Right lobe of liver (tissue), 4 donors: Measurements from ENCODE around the gene TOMM20.

Experiments used
- CTCF ChIP-seq, 4 donors: fragments of 200-600 bp in 3 of 4; fragments of 450-650 bp in 1 of 4; IDR thresholded peaks; one replicate each; pipeline versions ENCODE4 v1.5.1 to v1.8.0; 2016 to 2022; ENCODE audit warnings: antibody characterized with exemption in 4 of 4, mild to moderate bottlenecking in 2 of 4
- POLR2A ChIP-seq: fragments of 450-650 bp; IDR thresholded peaks from one replicate; pipeline ENCODE4 v1.6.1; 2017; ENCODE audit warnings: antibody characterized with exemption, mild to moderate bottlenecking
- donor health status: DM: no; HTN: no; CAD: no.
- donor health status: DM: no; HTN: no; CAD: no.
- donor health status: DM: no; HTN: yes; CAD: no.

DNA sequence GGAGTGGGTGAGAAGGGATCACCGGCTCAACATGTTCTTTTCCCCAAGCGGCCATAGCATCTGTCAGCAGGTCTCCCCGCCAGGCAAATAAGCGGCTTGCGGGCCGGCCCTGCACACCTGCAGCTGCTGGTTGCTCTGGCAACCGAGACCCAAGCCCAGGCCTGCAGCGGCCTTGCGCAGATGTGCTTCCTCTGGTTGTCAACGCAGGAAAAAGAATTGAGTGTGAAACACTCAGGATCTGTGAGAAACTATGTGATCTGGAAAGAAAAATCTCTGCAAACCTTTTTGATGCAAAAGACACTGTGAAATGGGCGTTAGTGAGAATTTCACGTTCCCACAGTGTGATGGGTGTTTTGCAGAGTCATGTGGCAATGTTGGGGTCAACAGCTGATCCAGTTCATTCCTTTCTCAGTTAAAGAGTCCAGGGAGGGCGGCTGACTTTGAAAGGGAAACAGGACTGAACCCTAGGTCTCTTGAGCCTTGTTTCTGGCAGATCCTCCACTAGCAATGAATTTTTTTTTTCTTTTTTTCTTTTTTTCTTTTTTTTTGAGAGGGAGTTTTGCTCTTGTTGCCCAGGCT is 28.4 kb downstream of the TOMM20 start:
- no peak for TF ChIP-seq POLR2A
- TF ChIP-seq CTCF (IDR thresholded peaks at IDR 0.05) = no peak
